Right lobe of liver (tissue), 4 donors: ENCODE data around the gene USP44.

Source experiments
- POLR2A ChIP-seq: fragments of 450-650 bp; IDR thresholded peaks from one replicate; pipeline ENCODE4 v1.6.1; 2017; ENCODE audit warnings: antibody characterized with exemption, mild to moderate bottlenecking
- TF ChIP-seq, protein P1 (sequence below), 4 donors: fragments of 200-600 bp in 3 of 4; fragments of 450-650 bp in 1 of 4; IDR thresholded peaks; one replicate each; pipeline versions ENCODE4 v1.5.1 to v1.8.0; 2016 to 2022; ENCODE audit warnings: antibody characterized with exemption in 4 of 4, mild to moderate bottlenecking in 2 of 4
- donor health status: DM: no; HTN: no; CAD: no.
- donor health status: DM: no; HTN: no; CAD: no.
- donor health status: DM: no; HTN: yes; CAD: no.

DNA sequence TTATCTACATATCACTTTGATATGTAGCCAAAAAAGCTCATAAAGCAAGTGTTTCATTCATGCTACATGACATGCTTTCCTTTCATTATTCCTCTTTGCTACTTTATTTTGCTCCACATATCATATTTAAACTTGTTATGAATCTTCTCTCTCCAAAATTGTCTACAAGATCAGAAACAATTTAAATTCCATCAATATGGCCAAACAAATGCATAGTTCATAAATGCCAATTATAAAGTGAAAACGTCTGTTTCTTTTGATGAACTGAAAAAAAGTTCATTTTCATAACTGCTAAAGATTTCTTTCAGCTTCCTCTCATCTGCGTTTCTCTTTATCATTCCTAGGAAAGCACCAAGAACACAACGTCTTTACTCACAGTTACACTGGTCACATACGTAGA lies 22.8 kb downstream of the USP44 start:
- TF ChIP-seq POLR2A = no peak
- TF ChIP-seq, protein P1, sequence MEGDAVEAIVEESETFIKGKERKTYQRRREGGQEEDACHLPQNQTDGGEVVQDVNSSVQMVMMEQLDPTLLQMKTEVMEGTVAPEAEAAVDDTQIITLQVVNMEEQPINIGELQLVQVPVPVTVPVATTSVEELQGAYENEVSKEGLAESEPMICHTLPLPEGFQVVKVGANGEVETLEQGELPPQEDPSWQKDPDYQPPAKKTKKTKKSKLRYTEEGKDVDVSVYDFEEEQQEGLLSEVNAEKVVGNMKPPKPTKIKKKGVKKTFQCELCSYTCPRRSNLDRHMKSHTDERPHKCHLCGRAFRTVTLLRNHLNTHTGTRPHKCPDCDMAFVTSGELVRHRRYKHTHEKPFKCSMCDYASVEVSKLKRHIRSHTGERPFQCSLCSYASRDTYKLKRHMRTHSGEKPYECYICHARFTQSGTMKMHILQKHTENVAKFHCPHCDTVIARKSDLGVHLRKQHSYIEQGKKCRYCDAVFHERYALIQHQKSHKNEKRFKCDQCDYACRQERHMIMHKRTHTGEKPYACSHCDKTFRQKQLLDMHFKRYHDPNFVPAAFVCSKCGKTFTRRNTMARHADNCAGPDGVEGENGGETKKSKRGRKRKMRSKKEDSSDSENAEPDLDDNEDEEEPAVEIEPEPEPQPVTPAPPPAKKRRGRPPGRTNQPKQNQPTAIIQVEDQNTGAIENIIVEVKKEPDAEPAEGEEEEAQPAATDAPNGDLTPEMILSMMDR (IDR thresholded peaks at IDR 0.05) = no peak
